ENCODE measurements around the gene CDS1.

- TF ChIP-seq CTCF (conservative IDR thresholded peaks at IDR 0.05; ENCODE audit: low read depth, low read length) = no peak
- TF ChIP-seq EZH2 (IDR thresholded peaks at IDR 0.05; ENCODE audit: borderline replicate concordance, low read depth, low read length, poor library complexity, severe bottlenecking) = no peak
Observed at GRCh38 chr4:84622959-84623358, 40.0 kb downstream of the CDS1 start.
